HG03571 (cell line): ENCODE data around the gene FAM174B.
A peak's percentile ranks its signal among the peaks of the same experiment; 100 is the strongest.

Source experiments
- ATAC-seq: cut with Tn5 transposase; IDR thresholded peaks from one replicate; pipeline ENCODE4 v1.9.1; 2021; ENCODE audit not compliant: unreplicated experiment

Gene FAM174B

GRCh38 chr15:92643849-92644815 lies 11.4 kb downstream of the FAM174B start:
- no peak for ATAC-seq

GRCh38 chr15:92638709-92639365 lies 16.7 kb downstream of the FAM174B start:
- no peak for ATAC-seq

GRCh38 chr15:92638291-92638708 lies 17.3 kb downstream of the FAM174B start:
- ATAC-seq = no peak

GRCh38 chr15:92637626-92638025 lies 17.9 kb downstream of the FAM174B start:
- no peak for ATAC-seq

- ATAC-seq = no peak
Observed at GRCh38 chr15:92636908-92637481, 18.6 kb downstream of the FAM174B start.

GRCh38 chr15:92636401-92636907 lies 19.1 kb downstream of the FAM174B start:
- no peak for ATAC-seq

- no peak for ATAC-seq
Observed at GRCh38 chr15:92634671-92635201, 20.8 kb downstream of the FAM174B start.

DNA sequence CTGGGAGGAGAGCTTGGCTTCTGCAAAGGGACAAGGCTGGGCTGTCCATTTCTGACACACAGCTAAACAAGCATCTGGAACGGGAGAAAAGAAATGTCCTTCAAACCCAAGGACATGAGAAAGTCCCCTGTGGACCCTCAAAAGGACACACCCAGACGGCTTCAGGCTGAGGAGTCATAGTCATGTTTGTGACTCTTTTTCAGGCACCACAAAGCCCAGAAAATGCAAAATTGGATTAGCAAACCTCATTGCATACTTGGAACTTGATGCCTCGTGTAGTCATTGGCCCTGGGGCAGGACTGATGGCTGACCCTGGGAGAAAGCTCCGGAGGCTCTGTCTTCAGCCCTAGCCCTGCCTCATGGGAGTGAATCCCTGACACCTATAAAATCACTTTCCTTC lies 21.5 kb downstream of the FAM174B start:
- no peak for ATAC-seq

DNA sequence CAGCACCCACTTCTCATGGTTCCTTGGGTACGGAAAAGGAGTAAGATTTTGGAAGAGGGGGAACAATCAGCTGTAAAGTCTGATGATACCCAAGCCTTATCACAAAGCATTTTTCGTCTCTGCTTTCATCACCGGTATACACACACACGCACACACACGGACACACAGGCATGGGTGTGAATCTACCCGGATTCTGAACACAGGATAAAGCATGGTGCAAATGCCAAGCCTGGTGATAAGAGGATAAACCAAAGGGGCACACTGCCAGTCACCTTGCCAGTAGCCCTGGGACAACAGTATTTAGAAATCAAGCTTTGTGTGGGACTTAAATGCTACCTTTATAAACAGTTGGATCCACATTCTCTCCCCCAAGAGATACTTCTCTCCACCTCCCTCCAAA lies 22.2 kb downstream of the FAM174B start:
- ATAC-seq = no peak

GRCh38 chr15:92633001-92633400 lies 22.6 kb downstream of the FAM174B start:
- no peak for ATAC-seq

DNA sequence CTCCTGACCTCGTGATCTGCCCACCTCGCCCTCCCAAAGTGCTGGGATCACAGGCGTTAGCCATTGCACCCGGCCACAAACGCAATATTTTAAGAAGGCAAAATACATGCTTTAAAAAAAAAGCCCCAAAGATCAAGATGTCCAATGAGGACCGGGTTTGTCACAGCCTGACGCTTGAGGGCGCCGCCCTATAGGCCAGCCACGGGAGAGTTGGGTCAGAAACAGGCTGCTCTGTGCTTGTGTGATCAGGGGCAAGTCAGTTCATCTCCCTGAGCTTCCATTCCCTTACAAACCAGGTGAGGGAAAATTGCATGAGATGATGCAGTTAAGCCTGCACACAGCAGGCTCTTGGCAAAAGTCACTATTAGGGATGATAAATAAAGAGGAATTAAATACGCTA lies 23.9 kb downstream of the FAM174B start:
- no peak for ATAC-seq

GRCh38 chr15:92629975-92630626 lies 25.5 kb downstream of the FAM174B start:
- ATAC-seq = no peak

DNA sequence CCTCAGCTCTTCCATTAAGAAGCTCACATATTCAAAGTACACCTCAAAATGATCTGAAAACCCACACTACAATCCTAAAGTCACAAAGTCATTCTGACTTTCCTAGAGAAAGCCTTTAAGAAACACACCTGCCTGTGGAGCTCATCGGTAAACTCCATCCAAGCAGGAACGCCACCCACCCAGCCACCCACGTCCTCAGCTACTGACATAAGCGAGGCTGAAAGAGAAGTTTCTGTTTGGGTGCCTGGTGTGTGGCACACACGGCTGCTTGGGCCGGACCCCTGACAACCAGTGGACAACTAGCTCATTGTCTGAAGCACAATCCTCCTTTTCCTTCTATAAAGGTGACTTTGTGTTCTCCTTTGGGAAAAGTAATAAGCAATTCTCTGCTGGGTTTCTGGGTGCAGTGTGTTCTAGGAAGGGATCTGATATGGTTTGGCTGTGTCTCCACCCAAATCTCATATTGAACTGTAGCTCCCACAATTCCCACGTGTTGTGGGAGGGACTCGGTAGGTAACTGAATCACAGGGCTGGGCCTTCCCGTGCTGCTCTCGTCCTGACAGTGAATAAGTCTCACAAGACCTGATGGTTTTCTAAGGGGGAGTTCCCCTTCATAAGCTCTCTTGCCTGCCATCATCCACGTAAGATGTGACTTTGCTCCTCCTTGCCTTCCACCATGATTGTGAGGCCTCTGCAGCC lies 26.1 kb downstream of the FAM174B start:
- ATAC-seq = no peak

DNA sequence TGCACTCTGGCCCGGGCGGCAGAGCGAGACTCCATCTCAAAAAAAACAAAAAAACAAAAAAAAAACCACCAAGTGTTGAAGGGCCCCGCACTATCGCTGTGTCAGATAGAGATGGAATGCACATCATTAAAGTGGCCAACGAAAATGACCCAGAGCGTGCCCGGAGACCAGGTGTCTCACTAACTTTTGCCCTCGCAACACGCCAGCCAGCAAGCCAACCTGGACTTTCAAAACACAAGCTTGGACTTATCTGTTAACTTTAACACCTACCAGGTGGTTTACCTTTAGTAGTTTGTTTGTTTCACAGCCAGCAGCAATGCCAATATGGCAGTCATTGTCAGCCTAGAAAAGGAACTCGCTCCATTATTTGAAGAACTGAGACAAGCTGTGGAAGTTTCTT lies 28.6 kb downstream of the FAM174B start:
- ATAC-seq = no peak

- peak; percentile 76 for ATAC-seq
Observed at GRCh38 chr15:92625251-92625980, 30.2 kb downstream of the FAM174B start.

DNA sequence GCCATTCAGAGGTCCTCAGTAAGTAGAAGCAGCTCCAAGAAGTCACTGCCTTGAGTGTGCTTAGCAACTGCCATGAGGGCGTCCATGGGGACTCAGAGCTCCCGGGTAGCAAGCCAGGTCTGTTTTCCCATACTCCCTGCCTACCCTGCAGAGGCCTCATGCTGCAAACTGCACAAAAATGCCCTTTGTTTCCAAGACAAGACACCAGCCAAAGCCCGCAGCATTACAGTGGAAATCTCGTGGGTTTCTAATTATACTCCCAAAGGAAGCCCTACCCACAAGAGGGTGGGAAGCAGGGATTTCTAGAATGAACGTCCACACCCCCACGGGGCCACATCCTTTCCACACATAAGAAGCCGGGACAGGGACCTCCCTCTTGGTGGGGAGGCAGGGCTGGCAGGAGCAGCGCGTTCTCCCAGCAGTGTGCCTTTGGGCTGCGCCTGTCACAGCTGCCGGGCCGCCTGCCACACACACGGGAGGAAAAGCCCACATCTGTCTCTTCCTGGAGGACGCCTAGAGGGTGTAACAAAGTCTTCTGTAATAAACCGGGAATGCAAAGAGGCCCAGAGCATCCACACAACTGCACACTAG lies 31.1 kb downstream of the FAM174B start:
- no peak for ATAC-seq

DNA sequence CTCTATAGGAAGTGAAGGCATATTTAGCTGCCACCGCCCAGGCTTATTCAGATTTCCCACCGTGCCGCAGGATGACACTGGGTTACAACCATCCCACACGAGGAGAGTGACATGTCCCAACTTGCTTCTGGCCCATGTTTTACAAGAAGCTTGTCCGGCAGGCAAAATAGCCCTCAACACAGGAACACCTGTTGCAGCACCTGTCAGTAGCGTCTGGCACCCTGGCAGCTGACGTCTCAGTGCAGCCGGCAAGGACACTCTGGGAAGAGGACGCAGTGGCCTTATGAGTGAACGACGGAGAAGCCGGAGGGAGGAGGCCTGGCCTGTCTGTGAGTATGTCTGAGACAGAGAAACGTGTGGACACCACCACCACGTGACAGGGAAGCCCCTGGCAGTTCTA lies 32.1 kb downstream of the FAM174B start:
- ATAC-seq = no peak

DNA sequence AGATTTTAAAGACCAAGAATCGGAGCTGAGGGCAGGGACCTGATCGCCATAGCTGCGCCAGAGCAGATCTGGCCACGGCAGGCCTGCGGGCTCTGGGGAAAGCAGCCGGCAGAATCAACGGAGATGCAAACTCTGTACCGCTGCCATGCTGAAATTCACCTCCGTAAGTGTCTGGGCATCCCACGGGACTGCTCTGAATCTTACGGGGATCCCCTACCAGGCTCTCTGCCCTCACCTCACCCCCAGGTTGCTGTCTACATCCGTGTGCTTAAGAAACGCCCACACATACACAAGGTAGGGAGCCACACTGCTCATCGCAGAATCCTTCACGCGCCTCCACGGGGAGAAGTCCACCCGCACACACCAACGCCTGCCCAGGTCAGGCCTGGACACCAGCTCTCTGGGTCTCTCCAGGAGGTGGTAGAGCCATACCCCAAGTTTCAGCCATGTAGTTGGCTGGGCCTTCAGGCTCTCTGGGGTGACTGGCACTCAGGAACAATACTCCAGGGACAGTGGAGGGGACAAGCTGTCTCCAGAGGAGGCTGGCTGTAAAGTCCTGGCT lies 33.5 kb downstream of the FAM174B start:
- no peak for ATAC-seq

GRCh38 chr15:92620991-92621390 lies 34.6 kb downstream of the FAM174B start:
- ATAC-seq = no peak
